HG02870 (cell line): ENCODE data around the gene TOM1.
"Not testable (repeated sequence)": the region's sequence is repeated elsewhere in the genome, so short reads cannot be mapped to it uniquely, and the experiment has no call there.

Experiments
- ATAC-seq: cut with Tn5 transposase; IDR thresholded peaks from one replicate; pipeline ENCODE4 v1.9.1; 2021; ENCODE audit warnings: mild to moderate bottlenecking, moderate library complexity; ENCODE audit not compliant: unreplicated experiment

The TOM1 gene

GRCh38 chr22:35363566-35364086 lies 63.9 kb downstream of the TOM1 start:
- ATAC-seq = no peak

- not testable (repeated sequence) for ATAC-seq
Measured at GRCh38 chr22:35364230-35364629, 64.5 kb downstream of the TOM1 start.

- ATAC-seq = no peak
Measured at GRCh38 chr22:35367331-35367886, 67.7 kb downstream of the TOM1 start.

GRCh38 chr22:35368386-35368785 lies 68.7 kb downstream of the TOM1 start:
- ATAC-seq = no peak

GRCh38 chr22:35369996-35370395 lies 70.3 kb downstream of the TOM1 start:
- ATAC-seq = no peak

- no peak for ATAC-seq
Measured at GRCh38 chr22:35373781-35374180, 74.1 kb downstream of the TOM1 start.

GRCh38 chr22:35375031-35375430 lies 75.3 kb downstream of the TOM1 start:
- no peak for ATAC-seq

DNA sequence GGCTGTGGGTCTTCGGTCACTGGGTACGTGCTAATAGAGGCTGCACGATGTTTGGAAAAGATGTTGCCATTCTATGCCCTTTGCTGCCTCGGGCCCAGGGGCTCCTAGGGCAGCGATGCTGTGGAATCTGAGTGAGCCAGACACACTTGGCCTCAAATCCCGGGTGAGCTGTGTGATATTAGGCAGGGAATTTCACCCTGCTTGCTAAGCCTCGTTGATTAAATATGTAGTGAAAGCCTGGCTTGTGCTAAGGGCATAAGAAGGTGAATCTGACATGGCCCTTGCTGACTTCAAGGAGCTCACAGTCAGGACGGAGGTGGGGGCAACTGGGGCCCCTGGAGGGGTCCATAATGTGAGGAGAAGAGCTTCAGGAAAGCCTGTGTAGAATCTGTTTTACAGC lies 75.8 kb downstream of the TOM1 start:
- no peak for ATAC-seq

DNA sequence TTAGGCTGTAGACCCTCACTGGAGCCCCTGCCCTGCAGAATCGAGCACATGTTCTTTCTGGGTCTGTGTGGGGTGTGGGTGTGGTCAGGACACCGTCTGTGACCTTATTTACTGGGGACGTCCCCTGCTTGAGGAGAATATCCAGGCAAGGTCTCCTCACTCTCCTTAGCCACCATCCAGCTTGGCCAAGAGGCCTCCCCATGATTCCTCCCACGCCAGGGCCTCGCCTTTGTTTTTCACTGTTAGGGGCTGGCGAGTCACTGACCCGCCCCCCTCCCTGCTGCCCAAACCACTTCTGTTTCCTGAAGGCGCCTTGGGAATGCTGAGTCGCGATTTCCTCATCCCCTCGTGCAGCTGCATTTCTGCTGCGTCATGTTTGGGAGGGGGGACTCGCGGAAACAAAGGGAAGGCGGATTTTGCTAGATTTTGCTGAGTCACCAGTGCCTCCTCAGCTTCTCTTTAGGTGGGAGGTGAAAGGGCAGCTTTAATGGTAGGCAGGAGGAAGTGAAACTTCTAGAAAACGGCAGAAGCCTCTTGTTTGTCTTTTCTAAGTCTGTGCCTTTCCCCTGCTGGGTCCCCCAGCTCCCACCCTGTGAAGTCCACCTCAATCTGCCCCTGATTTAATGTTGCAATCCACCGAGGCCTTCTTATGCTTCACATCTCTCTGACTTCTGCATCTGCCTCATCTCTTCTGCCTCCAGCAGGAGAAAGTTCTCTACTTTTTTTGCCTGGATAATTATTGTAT lies 77.2 kb downstream of the TOM1 start:
- peak; percentile 62 for ATAC-seq

- no peak for ATAC-seq
Measured at GRCh38 chr22:35377735-35378134, 78.0 kb downstream of the TOM1 start.

DNA sequence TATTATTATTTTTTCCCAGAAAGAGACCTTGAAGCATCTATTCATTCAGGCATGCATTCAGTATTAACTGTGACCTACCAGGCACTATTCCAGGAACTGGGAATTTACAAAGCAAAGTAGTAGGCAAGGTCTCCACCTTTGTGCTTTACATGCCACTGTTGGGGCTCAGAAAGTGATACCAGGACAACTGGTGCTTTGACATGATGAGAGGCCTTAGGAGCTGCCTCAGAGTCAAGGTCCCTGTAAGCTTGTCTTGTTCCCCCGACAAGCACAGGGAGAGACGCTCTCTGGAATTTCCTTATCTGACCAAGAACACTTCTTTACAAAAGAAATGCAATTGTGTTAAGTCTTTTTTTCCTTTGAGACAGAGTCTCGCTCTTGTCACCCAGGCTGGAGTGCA lies 78.9 kb downstream of the TOM1 start:
- ATAC-seq = no peak

DNA sequence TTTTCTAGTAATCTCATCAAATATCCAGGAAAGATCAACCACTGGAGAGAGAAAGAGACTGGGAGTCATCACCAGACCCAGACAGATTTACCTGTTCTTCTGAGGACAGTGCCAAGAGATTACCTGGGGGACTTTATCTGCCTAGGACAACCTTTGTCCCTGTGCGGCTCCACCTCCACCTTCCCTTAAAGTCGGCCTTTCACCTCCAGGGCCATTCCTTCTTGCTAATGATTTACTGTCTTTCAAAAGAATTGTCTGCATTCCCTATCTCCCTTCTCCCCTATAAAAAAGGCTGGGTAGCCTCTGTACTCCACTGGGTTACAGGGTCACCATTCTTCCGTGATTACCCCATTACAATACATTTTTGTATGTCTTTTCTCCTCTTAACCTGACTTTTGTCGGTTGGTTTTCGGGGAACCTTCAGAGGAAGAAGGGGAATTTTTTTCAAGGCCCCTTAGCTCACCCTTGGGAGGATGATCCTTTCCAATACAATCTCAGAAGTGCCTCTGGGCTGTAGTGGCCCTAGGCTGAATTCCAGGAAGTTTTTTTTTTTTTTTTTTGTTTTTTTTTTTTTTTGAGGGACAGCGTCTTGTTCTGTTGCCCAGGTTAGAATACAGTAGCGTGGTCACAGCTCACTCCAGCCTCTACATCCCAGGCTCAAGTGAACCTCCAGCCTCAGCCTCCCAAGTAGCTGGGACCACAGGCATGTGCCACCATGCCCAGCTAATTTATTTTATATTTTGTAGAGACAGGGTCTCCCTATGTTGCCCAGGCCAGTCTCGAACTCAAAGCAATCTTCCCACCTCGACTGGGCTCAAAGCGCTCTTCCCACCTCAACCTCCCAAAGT lies 79.7 kb downstream of the TOM1 start:
- ATAC-seq = no peak

- ATAC-seq = no peak
Measured at GRCh38 chr22:35380013-35380412, 80.3 kb downstream of the TOM1 start.

GRCh38 chr22:35380537-35381423 lies 81.1 kb downstream of the TOM1 start, which contains the start of gene HMOX1:
HMOX1 (plus strand) TSS chr22:35381096; CDS start chr22:35381174, 78 bp downstream.
- ATAC-seq = peak; percentile 37

DNA sequence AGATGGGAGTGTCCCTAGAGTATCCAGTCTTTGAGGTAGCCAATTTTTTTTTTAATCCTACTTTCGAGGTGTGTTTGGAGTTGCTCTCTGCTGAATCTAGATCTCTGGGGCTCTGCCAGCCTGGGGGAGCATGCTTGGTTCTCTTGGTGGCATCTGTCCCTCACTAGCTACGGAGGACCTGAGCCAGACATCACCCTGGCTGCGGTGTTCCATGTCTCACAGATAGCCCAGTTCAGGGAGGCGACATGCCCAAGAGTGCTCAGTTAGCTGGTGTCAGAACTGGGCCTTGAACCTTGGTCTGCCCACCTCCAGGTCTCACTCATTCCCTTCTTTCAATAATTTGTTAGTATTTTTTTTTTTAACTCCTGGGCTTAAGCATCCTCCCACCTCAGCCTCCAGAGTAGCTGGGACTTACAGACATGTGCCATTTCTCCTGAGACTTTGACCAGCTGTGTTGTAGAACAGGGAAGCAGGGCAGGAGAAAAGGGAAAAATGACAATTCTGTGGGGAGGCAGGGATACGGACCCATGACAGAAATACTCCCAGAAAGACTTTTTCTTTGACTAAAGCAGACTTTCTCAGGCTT lies 81.8 kb downstream of the TOM1 start:
- no peak for ATAC-seq

DNA sequence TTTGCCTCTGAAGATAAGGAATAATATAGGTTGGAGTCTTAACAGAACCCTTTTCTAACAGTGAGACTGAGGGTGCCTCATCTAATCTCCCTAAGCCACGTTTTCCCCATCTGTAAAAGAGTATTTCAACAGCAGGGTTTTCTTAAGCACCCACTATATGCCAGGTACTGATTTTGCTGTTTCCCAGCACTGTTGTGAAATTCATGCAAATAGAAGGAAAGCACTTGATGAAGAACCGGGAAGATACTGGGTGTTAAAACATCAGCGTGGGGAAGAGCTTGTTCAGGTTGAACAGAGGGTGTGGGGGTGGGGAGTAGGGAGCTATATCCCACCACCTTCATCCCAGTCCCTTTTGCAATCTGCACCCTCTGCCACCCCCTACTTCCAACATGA lies 84.0 kb downstream of the TOM1 start:
- ATAC-seq = no peak

DNA sequence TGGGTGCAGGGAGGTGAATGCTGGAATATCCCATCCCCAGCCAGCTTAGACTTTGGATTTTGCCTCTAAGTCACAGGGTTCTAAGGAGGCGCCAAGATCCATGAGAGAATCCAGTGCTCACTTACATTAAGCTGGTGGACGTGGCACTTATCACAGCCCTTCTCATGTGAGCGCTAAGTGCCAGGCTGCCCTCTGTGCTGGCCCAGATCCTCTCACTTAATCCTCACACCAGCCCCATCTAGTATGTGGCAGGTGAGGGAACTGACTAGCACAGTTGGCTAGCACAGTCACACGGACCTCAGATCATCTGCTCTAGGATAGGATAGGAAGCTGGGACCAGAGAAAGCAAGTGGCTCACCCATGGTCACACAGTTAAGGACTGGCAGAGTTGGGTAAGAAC lies 84.8 kb downstream of the TOM1 start:
- no peak for ATAC-seq

DNA sequence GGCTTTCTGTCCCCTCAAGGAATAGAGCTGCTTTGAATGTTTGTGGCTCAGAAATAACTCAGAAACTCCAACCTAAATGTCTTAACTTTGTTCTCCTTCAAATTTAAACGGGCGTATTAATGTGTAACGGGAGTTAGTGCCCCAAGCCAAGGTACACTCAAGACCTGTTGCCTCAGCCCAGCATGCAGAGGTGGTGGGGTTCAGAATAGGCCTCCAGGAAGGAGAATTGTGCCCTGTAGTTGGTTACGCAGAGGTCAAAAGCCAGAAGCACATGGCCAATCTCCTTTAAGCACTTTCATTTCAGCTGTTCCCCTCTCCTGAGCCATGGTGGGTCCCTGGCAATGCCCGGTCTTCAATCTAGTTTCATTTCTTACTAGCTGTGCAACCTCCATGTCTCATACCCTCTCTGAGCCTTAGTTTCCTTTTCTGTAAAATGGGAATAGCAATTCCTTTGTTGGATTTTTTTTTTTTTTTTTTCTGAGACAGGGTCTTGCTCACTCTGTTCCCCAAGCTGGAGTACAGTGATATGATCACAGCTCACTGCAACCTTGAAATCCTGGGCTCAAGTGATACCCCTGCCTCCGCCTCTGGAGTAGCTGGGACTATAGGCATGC lies 85.4 kb downstream of the TOM1 start:
- no peak for ATAC-seq

- no peak for ATAC-seq
Measured at GRCh38 chr22:35386670-35387288, 87.1 kb downstream of the TOM1 start.
